ENCODE results near the gene TMEM30A.
A peak's percentile ranks its signal among the peaks of the same experiment; 100 is the strongest.

The TMEM30A gene

DNA sequence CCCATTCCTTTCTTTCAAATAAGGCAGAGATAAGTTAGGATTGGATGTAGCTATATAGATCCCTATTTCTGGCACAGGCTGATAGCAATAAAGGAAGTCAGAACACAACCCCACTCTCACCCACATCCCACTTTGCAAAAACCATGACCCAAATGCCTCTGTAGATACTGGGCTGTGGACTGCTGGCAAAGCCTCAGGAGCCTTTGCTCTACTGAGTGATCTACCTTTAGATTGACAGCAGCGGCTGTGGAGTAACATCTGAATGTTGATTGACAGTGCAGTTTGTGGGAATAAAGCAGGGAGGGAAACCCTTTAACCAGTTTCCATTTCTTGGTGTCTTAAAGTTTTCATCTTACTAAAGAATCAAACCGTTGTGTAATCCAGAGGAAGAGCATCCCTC lies 6.7 kb upstream of the TMEM30A start:
- no peak overlapping the region for H2BK5ac ChIP-seq (ENCODE audit: low read length)
- H2BK120ac ChIP-seq (ENCODE audit: low read depth, low read length): no peak overlapping the region
- no peak overlapping the region for H3K27ac ChIP-seq (ENCODE audit: low read depth, low read length)
- no peak overlapping the region for H3K4me3 ChIP-seq (ENCODE audit: low read length)
- no peak for DNase-seq
- no peak overlapping the region for H3K23ac ChIP-seq (ENCODE audit: low read length)
- no peaks in the 10 kb centered on the region for H3K79me1 ChIP-seq (ENCODE audit: low read length)
- H3K4me1 ChIP-seq (ENCODE audit: control insufficient read depth, low read depth, low read length): no peaks in the 10 kb centered on the region
- H3K9ac ChIP-seq (ENCODE audit: low read length): no peak overlapping the region
- no peak overlapping the region for H2AK5ac ChIP-seq (ENCODE audit: low read length)
- H3K18ac ChIP-seq (ENCODE audit: low read length): no peak overlapping the region
- H3K56ac ChIP-seq (ENCODE audit: low read length): no peak overlapping the region
- no peak overlapping the region for H4K5ac ChIP-seq (ENCODE audit: low read length)
- no peak overlapping the region for H3K4me2 ChIP-seq (ENCODE audit: low read length)
- H3K79me2 ChIP-seq (ENCODE audit: control insufficient read depth, insufficient read depth, low read length): no peaks in the 10 kb centered on the region
- H3K4ac ChIP-seq (ENCODE audit: low read depth, low read length): no peak overlapping the region
- WGBS (ENCODE audit: extremely low coverage, insufficient coverage, low lambda C conversion rate): no CpG with 5 or more reads among the region's 2 CpGs
- no peaks in the 10 kb centered on the region for H3K36me3 ChIP-seq (ENCODE audit: control insufficient read depth, insufficient read depth, low read length)
- no peak overlapping the region for H2BK15ac ChIP-seq (replicated peaks; ENCODE audit: low read depth)
- H3K27me3 ChIP-seq (ENCODE audit: insufficient read depth, low read length, poor library complexity): no peaks in the 10 kb centered on the region
- H4K8ac ChIP-seq (ENCODE audit: low read depth, low read length): no peak overlapping the region

DNA sequence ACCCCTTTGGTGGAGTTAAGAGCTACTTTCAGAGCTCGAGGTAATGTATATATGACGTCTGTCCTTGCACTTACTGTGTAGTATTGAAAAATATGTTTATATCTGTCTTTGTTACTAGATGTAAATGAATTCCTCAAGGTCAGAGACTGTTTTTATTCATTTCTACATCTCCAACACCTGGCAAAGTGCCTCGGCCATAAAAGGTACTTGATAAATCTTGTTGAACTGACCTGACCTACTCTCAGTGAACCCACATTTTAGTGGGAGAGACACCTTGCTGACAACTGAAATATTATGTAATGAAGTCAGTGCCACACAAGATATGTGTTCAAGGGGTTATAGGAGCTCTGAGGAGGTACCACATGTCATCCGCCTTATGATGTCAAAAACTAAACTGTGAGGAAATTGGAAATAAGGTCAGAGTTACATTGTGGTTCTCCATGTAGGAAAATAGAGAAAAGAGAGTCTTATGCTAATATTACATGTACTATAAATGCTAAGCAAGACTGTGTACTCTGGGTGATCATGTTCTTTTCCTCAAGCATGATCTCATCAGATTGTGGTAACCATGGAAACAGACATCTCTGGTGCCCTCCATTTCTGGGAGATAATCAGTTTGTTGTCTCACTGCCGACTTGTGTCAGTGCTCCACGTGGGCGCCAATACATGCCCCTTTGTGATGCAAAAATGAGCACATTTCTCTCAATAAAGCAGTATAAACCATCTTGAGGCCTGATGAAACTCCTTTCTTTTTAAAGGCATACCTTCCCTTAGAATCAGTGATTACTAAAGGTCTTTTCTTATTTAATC lies 5.7 kb upstream of the TMEM30A start:
- H3K79me1 ChIP-seq (ENCODE audit: low read length): no peaks in the 10 kb centered on the region
- no peak overlapping the region for H2BK15ac ChIP-seq (replicated peaks; ENCODE audit: low read depth)
- no peak overlapping the region for H3K27ac ChIP-seq (ENCODE audit: low read depth, low read length)
- no peaks in the 10 kb centered on the region for H3K4me1 ChIP-seq (ENCODE audit: control insufficient read depth, low read depth, low read length)
- no peak overlapping the region for H3K4ac ChIP-seq (ENCODE audit: low read depth, low read length)
- no peaks in the 10 kb centered on the region for H3K27me3 ChIP-seq (ENCODE audit: insufficient read depth, low read length, poor library complexity)
- no peak overlapping the region for H2BK120ac ChIP-seq (ENCODE audit: low read depth, low read length)
- no peak overlapping the region for H2AK5ac ChIP-seq (ENCODE audit: low read length)
- H3K4me3 ChIP-seq (ENCODE audit: low read length): no peak overlapping the region
- no CpG with 5 or more reads among the region's 7 CpGs for WGBS (ENCODE audit: extremely low coverage, insufficient coverage, low lambda C conversion rate)
- no peak overlapping the region for H3K56ac ChIP-seq (ENCODE audit: low read length)
- no peaks in the 10 kb centered on the region for H3K79me2 ChIP-seq (ENCODE audit: control insufficient read depth, insufficient read depth, low read length)
- H3K36me3 ChIP-seq (ENCODE audit: control insufficient read depth, insufficient read depth, low read length): no peaks in the 10 kb centered on the region
- no peak overlapping the region for H3K4me2 ChIP-seq (ENCODE audit: low read length)
- no peak overlapping the region for H3K9ac ChIP-seq (ENCODE audit: low read length)
- H2BK5ac ChIP-seq (ENCODE audit: low read length): no peak overlapping the region
- H3K23ac ChIP-seq (ENCODE audit: low read length): no peak overlapping the region
- H3K18ac ChIP-seq (ENCODE audit: low read length): no peak overlapping the region
- DNase-seq: peak; percentile 60
- H4K5ac ChIP-seq (ENCODE audit: low read length): no peak overlapping the region
- no peak overlapping the region for H4K8ac ChIP-seq (ENCODE audit: low read depth, low read length)

GRCh38 chr6:75288023-75288422 lies 3.4 kb upstream of the TMEM30A start:
- H3K79me1 ChIP-seq (ENCODE audit: low read length): no peaks in the 10 kb centered on the region
- H4K8ac ChIP-seq (ENCODE audit: low read depth, low read length): no peak overlapping the region
- H3K56ac ChIP-seq (ENCODE audit: low read length): no peak overlapping the region
- H3K4me1 ChIP-seq (ENCODE audit: control insufficient read depth, low read depth, low read length): no peaks in the 10 kb centered on the region
- no CpG with 5 or more reads among the region's 1 CpG for WGBS (ENCODE audit: extremely low coverage, insufficient coverage, low lambda C conversion rate)
- H4K5ac ChIP-seq (ENCODE audit: low read length): no peak overlapping the region
- H3K18ac ChIP-seq (ENCODE audit: low read length): no peak overlapping the region
- H3K79me2 ChIP-seq (ENCODE audit: control insufficient read depth, insufficient read depth, low read length): peaks cover 12% of the 10 kb centered on the region
- no peaks in the 10 kb centered on the region for H3K36me3 ChIP-seq (ENCODE audit: control insufficient read depth, insufficient read depth, low read length)
- H3K27ac ChIP-seq (ENCODE audit: low read depth, low read length): no peak overlapping the region
- H2BK120ac ChIP-seq (ENCODE audit: low read depth, low read length): no peak overlapping the region
- no peak for DNase-seq
- H3K4me3 ChIP-seq (ENCODE audit: low read length): no peak overlapping the region
- H3K23ac ChIP-seq (ENCODE audit: low read length): no peak overlapping the region
- H3K9ac ChIP-seq (ENCODE audit: low read length): no peak overlapping the region
- no peak overlapping the region for H2AK5ac ChIP-seq (ENCODE audit: low read length)
- H2BK15ac ChIP-seq (replicated peaks; ENCODE audit: low read depth): no peak overlapping the region
- H3K27me3 ChIP-seq (ENCODE audit: insufficient read depth, low read length, poor library complexity): no peaks in the 10 kb centered on the region
- no peak overlapping the region for H2BK5ac ChIP-seq (ENCODE audit: low read length)
- no peak overlapping the region for H3K4ac ChIP-seq (ENCODE audit: low read depth, low read length)
- no peak overlapping the region for H3K4me2 ChIP-seq (ENCODE audit: low read length)

DNA sequence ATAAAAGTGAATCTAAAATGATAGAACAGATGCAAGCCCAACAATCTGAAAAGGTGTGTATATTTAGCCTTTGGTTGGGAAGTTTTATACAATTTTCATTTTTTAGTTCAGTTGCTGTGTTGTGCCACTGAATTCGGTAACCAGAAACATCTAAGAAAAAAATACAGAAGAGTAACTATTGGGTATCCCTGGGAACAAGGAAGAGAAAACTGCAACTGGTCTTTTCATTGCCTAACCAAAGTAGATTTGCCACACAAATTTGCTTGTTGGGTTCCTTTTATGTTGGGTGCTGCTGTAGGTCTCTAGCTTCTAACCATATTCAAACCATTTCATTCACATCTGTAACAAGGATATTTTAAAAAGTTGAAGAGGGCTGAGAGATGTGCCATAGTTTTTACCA lies 2.8 kb upstream of the TMEM30A start:
- Histone ChIP-seq H3K4ac (ENCODE audit: low read depth, low read length) (no peak overlapping the region), H3K27me3 (ENCODE audit: insufficient read depth, low read length, poor library complexity) (no peaks in the 10 kb centered on the region), H2BK5ac (ENCODE audit: low read length) (no peak overlapping the region), H3K4me3 (ENCODE audit: low read length) (no peak overlapping the region), H4K5ac (ENCODE audit: low read length) (no peak overlapping the region), H3K79me1 (ENCODE audit: low read length) (no peaks in the 10 kb centered on the region), H2AK5ac (ENCODE audit: low read length) (no peak overlapping the region), H2BK120ac (ENCODE audit: low read depth, low read length) (no peak overlapping the region), H3K36me3 (ENCODE audit: control insufficient read depth, insufficient read depth, low read length) (no peaks in the 10 kb centered on the region), H2BK15ac (replicated peaks; ENCODE audit: low read depth) (no peak overlapping the region), H4K8ac (ENCODE audit: low read depth, low read length) (no peak overlapping the region), H3K4me1 (ENCODE audit: control insufficient read depth, low read depth, low read length) (no peaks in the 10 kb centered on the region), H3K79me2 (ENCODE audit: control insufficient read depth, insufficient read depth, low read length) (peaks cover 16% of the 10 kb centered on the region), H3K4me2 (ENCODE audit: low read length) (no peak overlapping the region), H3K9ac (ENCODE audit: low read length) (no peak overlapping the region), H3K23ac (ENCODE audit: low read length) (no peak overlapping the region), H3K27ac (ENCODE audit: low read depth, low read length) (no peak overlapping the region), H3K18ac (ENCODE audit: low read length) (no peak overlapping the region), H3K56ac (ENCODE audit: low read length) (no peak overlapping the region)
- DNase-seq: no peak
- WGBS (ENCODE audit: extremely low coverage, insufficient coverage, low lambda C conversion rate): no CpG with 5 or more reads among the region's 1 CpG

DNA sequence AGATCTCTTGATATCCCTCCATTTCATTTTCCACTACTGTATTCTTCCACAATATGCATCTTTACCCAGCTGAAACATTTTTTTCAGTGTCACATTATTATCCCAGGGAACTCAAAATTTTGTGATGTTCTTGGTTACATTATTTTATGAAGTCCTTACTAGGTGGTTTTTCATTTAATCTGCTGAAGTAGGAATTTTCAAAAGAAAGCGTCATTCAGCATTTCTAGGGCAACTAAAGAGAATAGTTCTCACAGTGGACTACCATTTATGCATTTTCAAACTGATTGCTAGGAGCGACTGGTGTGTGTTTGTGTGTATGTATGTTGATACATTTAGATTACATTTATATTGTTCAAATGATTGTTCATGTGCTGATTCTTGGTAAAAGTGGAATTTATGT lies 2.4 kb upstream of the TMEM30A start:
- Histone ChIP-seq H3K4me2 (ENCODE audit: low read length) (no peak overlapping the region), H4K8ac (ENCODE audit: low read depth, low read length) (no peak overlapping the region)
- no peak for DNase-seq

DNA sequence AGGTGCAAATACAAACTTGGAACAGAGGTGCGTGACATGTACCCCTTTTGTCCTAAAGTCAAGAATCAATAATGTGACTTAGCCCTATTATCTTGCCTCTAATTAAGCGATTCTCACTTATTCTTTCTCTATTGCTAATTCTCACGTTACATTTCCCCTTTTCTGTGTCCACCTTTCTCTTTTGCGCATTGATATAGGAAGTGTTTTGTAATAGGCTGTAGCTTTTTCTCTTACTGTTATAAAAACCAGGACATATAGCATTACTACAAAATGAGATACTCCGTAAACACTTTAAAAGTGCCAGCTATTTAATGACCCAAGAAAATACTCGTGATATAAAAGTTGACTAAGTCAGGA lies 669 bp upstream of the TMEM30A start:
- Histone ChIP-seq H2BK15ac (replicated peaks; ENCODE audit: low read depth) (no peak overlapping the region), H3K79me1 (ENCODE audit: low read length) (no peaks in the 10 kb centered on the region), H2AK5ac (ENCODE audit: low read length) (no peak overlapping the region), H3K27me3 (ENCODE audit: insufficient read depth, low read length, poor library complexity) (no peaks in the 10 kb centered on the region), H3K4me3 (ENCODE audit: low read length) (peak overlapping the region; percentile 84), H3K18ac (ENCODE audit: low read length) (no peak overlapping the region), H3K36me3 (ENCODE audit: control insufficient read depth, insufficient read depth, low read length) (no peaks in the 10 kb centered on the region), H3K27ac (ENCODE audit: low read depth, low read length) (no peak overlapping the region), H3K4ac (ENCODE audit: low read depth, low read length) (no peak overlapping the region), H4K8ac (ENCODE audit: low read depth, low read length) (no peak overlapping the region), H3K9ac (ENCODE audit: low read length) (peak overlapping the region; percentile 78), H4K5ac (ENCODE audit: low read length) (no peak overlapping the region), H3K4me2 (ENCODE audit: low read length) (peak overlapping the region; percentile 97), H3K79me2 (ENCODE audit: control insufficient read depth, insufficient read depth, low read length) (peaks cover 19% of the 10 kb centered on the region), H2BK5ac (ENCODE audit: low read length) (no peak overlapping the region), H3K4me1 (ENCODE audit: control insufficient read depth, low read depth, low read length) (no peaks in the 10 kb centered on the region), H2BK120ac (ENCODE audit: low read depth, low read length) (no peak overlapping the region), H3K56ac (ENCODE audit: low read length) (peak overlapping the region; percentile 77), H3K23ac (ENCODE audit: low read length) (no peak overlapping the region)
- DNase-seq: no peak
- WGBS (ENCODE audit: extremely low coverage, insufficient coverage, low lambda C conversion rate): no CpG with 5 or more reads among the region's 6 CpGs

More for the DNA sequence above, 2.4 kb upstream of the TMEM30A start:
- Histone ChIP-seq H3K79me2 (ENCODE audit: control insufficient read depth, insufficient read depth, low read length) (peaks cover 19% of the 10 kb centered on the region), H3K9ac (ENCODE audit: low read length) (no peak overlapping the region), H2BK120ac (ENCODE audit: low read depth, low read length) (no peak overlapping the region), H2BK15ac (replicated peaks; ENCODE audit: low read depth) (no peak overlapping the region), H3K27me3 (ENCODE audit: insufficient read depth, low read length, poor library complexity) (no peaks in the 10 kb centered on the region), H2AK5ac (ENCODE audit: low read length) (no peak overlapping the region), H3K23ac (ENCODE audit: low read length) (no peak overlapping the region), H2BK5ac (ENCODE audit: low read length) (no peak overlapping the region), H3K56ac (ENCODE audit: low read length) (no peak overlapping the region), H3K4me3 (ENCODE audit: low read length) (no peak overlapping the region), H3K36me3 (ENCODE audit: control insufficient read depth, insufficient read depth, low read length) (no peaks in the 10 kb centered on the region), H3K4me1 (ENCODE audit: control insufficient read depth, low read depth, low read length) (no peaks in the 10 kb centered on the region), H4K5ac (ENCODE audit: low read length) (no peak overlapping the region), H3K27ac (ENCODE audit: low read depth, low read length) (no peak overlapping the region), H3K79me1 (ENCODE audit: low read length) (no peaks in the 10 kb centered on the region), H3K18ac (ENCODE audit: low read length) (no peak overlapping the region), H3K4ac (ENCODE audit: low read depth, low read length) (no peak overlapping the region)
- no CpG with 5 or more reads among the region's 2 CpGs for WGBS (ENCODE audit: extremely low coverage, insufficient coverage, low lambda C conversion rate)
